Activated T-cell treated with anti-CD3 and anti-CD28 coated beads, Interleukin-2, amount 50 U/mL, for 4 hours (primary cell): ENCODE measurements around the gene PRKG1. TPM values are rescaled to one million over a fixed set of nuclear protein-coding genes. Genes with fewer than 3 reads are reported as not detected.

Experiments used
- ATAC-seq, 2 donors: fragments of 200-7000 bp; cut with Tn5 transposase; one replicate each; pipeline ENCODE4 v1.10.0; 2021
- DNase-seq: peaks from one replicate; pipeline ENCODE4 v3.0.0-alpha.2; 2020
- H3K27me3 Mint-ChIP-seq: one replicate; pipeline ENCODE4 v1.8.0; 2021; ENCODE audit warnings: low read depth, mixed read lengths
- H3K36me3 Mint-ChIP-seq: one replicate; pipeline ENCODE4 v1.8.0; 2022; ENCODE audit warnings: mixed read lengths; ENCODE audit not compliant: insufficient read depth
- H3K4me1 Mint-ChIP-seq: one replicate; pipeline ENCODE4 v1.8.0; 2021; ENCODE audit warnings: low read depth, mixed read lengths
- H3K4me3 Mint-ChIP-seq: one replicate; pipeline ENCODE4 v1.8.0; 2021; ENCODE audit warnings: mild to moderate bottlenecking, moderate library complexity, mixed read lengths
- H3K9me3 Mint-ChIP-seq: one replicate; pipeline ENCODE4 v1.8.0; 2021; ENCODE audit warnings: mixed read lengths
- total RNA-seq, 3 donors: library from RNA; stranded (reverse); gene quantifications; one replicate each; pipeline ENCODE4 v1.2.1, GENCODE V29; 2021

Gene PRKG1
- total RNA-seq, 3 donors from 2014 or later: 0.08 TPM; not detected in 2

DNA sequence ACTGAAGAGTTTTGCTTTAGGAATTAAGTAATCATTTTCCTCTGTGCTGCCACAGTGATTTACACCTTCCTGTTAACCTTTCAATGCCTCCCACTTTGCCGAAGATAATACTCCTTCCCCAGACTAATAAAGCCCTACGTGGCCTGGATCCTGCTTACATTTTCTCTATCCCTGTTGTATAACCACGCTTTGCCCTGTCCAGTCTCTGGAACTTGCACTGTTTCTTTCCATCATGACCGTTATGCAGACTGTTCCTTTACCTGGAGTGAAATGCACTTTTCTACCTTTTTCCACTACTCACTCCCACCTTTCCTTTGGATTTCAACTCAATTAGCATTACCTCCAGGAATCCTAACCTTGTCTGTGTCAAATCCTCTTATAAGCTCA is 154.4 kb downstream of the PRKG1 start:
- Mint-ChIP-seq H3K4me3 (no peak overlapping the region), H3K9me3 (no peaks in the 10 kb centered on the region), H3K36me3 (no peaks in the 10 kb centered on the region), H3K4me1 (no peaks in the 10 kb centered on the region), H3K27me3 (no peaks in the 10 kb centered on the region)
- DNase-seq (no peak), ATAC-seq (no peak)

DNA sequence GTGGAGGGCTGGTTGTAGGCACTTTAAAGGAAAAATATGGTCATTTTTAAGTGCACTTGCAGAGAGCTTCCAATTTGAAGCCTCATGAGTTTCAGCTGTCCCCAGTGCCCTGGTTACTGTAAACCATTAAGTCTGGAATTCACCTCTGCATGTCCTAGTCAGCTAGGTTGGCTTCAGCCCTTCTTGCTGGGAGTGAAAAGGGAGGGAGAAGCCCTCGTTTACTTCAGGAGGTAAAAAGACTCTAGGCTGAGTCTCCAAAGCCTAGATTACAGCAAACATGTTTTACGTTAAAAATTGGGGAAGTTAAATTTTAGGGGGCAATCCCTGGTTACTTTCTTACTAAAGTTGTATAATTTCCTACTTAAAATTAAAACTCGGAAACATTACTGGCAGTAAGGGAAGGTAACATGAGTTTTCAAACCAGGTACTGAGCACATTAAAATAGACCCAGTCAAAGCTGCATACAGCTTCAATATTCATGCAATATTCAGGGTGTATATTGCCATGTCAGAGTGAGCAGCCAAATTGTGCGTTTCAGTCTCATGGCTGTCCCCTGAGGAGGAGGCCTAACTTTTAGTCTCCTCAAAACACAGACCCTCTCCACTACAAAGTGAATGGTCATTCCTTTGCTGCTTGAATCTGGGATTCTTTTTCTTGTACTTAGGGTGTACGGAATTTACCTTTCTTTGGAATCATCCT is 156.7 kb downstream of the PRKG1 start:
- H3K9me3 Mint-ChIP-seq: no peaks in the 10 kb centered on the region
- H3K4me1 Mint-ChIP-seq: no peaks in the 10 kb centered on the region
- no peaks in the 10 kb centered on the region for H3K27me3 Mint-ChIP-seq
- no peak for DNase-seq
- ATAC-seq: no peak
- no peak overlapping the region for H3K4me3 Mint-ChIP-seq
- H3K36me3 Mint-ChIP-seq: no peaks in the 10 kb centered on the region

DNA sequence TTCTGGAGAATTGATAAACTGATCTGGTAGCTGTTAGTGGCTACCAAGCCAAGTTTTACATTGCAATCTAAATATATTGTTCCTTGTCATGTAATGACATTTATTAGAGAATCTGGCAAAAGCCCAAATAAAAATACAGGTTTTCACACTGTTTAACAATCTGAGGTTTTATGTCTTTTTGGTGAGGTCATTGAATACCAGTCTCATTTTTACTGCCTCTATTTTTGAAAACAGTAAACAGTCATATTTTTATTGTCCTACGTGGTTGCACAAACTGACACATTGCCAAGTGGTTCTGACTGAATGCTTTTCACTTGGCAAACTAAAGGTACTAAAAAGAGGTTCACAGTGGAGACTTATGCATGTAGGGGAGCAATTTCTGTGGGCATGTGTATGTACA is 157.5 kb downstream of the PRKG1 start:
- Mint-ChIP-seq H3K4me3 (no peak overlapping the region), H3K9me3 (no peaks in the 10 kb centered on the region), H3K27me3 (no peaks in the 10 kb centered on the region), H3K36me3 (no peaks in the 10 kb centered on the region), H3K4me1 (no peaks in the 10 kb centered on the region)
- ATAC-seq (no peak), DNase-seq (no peak)

DNA sequence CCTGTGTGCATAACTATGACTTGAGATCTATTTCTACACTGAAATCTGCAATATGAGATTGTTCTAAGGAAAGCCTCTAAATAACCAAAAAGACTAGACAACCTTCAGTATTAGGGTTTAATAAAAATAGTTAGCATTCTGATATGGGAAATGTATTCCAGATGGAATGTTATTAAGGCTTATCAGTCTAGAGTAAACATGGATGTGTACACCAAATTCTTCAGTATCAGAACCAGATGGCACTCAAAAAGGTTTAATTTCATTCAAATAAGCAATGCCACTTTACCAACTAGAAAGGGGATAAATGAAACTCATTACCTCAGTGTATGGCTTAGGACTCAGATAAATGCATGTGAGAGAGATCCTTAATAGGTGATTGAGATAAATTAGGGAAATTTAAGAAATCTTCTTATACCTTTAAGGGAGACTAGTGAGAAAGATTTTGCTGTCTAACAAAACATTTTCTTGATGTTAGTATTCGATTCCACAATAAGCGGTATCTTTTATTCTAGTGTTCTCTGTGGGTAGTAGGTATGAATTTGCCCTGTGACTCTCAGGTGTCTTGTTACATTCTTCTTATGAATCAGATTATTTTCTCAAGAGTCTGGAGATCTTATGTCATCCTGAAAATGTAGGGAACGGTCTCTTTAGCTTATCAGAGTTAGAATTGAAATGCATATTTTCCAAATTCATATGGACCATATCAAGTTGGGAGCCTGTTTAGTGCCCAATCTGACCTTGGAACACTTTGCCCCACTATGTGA is 159.2 kb downstream of the PRKG1 start:
- DNase-seq (no peak), ATAC-seq (no peak)
- no peaks in the 10 kb centered on the region for H3K27me3 Mint-ChIP-seq

DNA sequence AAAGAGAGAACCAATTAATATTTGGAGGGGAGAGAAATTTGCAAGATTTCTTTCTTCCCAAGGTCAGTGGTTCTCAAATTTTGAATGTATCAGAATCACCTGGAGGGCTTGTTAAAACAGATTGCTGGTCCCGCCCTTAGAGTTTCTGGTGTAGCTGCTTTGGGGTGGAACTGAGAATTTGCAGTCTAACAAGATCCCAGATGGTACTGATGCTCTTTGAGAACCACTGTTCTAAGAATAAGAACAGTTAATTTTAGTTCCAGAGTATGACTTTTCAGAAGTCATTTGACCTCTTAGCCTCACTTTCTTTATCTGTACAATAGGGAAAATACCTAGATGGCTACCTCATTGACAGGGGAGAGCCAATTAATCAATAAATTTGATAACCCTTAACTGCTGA is 161.6 kb downstream of the PRKG1 start:
- H3K4me3 Mint-ChIP-seq: no peak overlapping the region
- H3K4me1 Mint-ChIP-seq: no peaks in the 10 kb centered on the region
- H3K9me3 Mint-ChIP-seq: no peaks in the 10 kb centered on the region
- no peak for DNase-seq
- ATAC-seq: no peak
- H3K27me3 Mint-ChIP-seq: no peaks in the 10 kb centered on the region
- H3K36me3 Mint-ChIP-seq: no peaks in the 10 kb centered on the region

More for the DNA sequence above, 159.2 kb downstream of the PRKG1 start:
- Mint-ChIP-seq H3K36me3 (no peaks in the 10 kb centered on the region), H3K4me1 (no peaks in the 10 kb centered on the region), H3K4me3 (no peak overlapping the region), H3K9me3 (no peaks in the 10 kb centered on the region)

DNA sequence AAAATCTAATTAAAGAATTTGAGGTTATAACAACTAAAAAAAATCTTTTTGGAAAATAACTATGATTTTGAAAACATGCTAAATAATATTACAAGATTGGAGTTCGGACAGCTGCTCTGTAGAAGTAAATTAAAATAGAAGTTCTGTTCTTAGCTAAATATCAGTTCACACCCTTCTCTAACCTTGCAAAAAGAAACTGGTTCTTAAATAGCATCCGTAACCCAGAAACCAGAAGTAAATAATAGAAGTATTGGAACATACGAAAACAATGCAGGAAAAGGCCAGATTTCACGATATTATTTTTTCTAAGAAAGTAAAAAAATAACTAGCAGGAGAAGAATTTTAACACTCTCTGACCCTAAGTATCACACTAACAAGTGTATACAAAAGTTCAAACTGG is 164.7 kb downstream of the PRKG1 start:
- no peak for DNase-seq
- Mint-ChIP-seq H3K4me3 (no peak overlapping the region), H3K9me3 (no peaks in the 10 kb centered on the region), H3K27me3 (no peaks in the 10 kb centered on the region), H3K4me1 (no peaks in the 10 kb centered on the region), H3K36me3 (no peaks in the 10 kb centered on the region)
- ATAC-seq: no peak

DNA sequence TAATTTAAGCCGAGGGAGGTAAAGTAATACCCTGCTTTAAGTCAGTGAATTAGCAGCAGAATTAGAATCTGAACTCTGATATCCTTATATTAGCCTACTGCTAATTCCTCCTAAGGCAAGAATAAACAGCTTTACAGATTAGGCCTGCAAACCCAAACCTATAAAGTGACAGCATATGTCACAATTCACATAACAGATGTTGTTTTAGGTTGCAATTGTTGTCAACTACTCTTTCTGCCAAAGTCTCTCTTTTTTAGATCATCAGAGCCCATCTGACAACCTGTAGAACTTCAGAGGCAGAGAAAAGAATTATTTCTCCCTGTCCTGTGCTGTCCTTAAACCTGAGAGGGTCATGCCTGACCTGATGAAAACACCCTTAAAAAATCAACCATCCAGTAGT is 167.2 kb downstream of the PRKG1 start:
- Mint-ChIP-seq H3K4me3 (no peak overlapping the region), H3K36me3 (no peaks in the 10 kb centered on the region), H3K4me1 (no peaks in the 10 kb centered on the region), H3K27me3 (no peaks in the 10 kb centered on the region), H3K9me3 (no peaks in the 10 kb centered on the region)
- ATAC-seq (no peak), DNase-seq (no peak)

DNA sequence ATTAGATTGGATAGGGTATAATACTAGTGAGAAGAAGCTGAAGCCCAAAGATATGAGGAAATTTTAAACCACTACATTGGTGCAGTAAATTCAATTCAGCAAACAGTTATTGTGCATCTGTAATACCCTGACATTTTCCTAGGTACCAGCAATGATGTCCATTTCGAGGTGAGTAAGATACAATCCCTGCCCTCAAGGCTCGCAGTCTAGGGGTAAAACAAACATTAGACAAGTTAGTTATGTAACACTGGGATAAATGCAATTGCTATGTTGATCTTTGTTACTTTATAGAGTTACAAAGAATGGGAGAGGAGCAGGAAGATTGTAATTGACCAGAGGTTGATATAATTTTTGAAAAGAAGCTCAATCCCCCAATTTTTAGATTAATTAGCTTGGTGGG is 168.1 kb downstream of the PRKG1 start:
- Mint-ChIP-seq H3K4me3 (no peak overlapping the region), H3K36me3 (no peaks in the 10 kb centered on the region), H3K9me3 (no peaks in the 10 kb centered on the region), H3K27me3 (no peaks in the 10 kb centered on the region), H3K4me1 (no peaks in the 10 kb centered on the region)
- DNase-seq: no peak
- no peak for ATAC-seq

DNA sequence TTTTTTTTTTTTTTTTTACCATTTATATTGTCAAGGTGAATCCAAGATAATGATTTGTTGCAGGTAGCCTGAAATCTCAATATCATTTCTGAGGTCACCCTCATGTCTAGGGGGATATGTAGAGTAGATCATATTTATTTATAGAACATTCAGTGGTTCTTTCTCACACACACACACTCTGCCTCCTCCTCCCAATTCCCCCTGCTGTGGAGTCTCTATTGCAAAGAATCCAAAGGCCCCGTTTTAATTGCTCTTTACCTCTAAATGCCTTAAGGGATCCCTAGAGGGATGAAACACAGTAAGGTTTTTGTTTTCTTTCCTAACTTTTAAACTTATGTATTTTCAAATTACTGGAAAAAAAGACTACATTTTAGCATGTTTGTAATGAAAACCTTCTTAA is 170.0 kb downstream of the PRKG1 start:
- Mint-ChIP-seq H3K36me3 (no peaks in the 10 kb centered on the region), H3K4me3 (no peak overlapping the region), H3K9me3 (no peaks in the 10 kb centered on the region), H3K4me1 (no peaks in the 10 kb centered on the region), H3K27me3 (no peaks in the 10 kb centered on the region)
- no peak for ATAC-seq
- DNase-seq: no peak

DNA sequence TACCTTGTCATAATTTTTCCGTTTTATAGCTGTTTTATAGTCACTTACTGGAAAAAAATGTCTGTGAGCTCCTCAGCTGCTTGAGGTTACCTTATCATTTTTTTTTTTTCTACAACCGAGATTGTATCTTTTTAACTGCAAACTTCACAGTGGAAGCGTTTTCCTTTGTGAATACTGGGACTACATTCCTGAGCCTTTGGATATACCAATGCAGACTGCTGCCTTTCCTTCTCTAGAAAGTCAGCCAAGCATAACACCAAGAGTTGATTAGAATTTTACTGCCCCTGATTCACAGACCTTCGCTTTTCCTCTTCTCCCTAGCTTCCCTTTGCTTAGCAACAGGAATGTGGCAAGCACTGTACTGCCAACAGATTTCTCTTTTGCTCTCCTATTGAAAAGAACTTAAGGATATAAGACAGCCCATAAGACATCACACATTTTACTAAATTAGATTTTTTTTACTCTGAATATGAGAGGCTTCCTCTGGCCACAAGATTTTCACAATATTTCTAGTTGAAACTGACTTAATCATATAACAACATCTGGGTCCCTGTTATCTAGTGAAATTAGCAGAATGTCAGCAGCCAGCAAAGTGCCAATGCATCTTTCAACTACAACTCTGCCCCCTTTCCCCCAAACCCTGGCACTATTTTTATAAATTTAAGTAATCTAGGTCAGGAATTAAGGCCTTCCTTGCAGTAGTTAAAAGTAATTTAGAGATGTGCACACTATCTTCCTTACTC is 170.6 kb downstream of the PRKG1 start:
- DNase-seq: no peak
- no peaks in the 10 kb centered on the region for H3K9me3 Mint-ChIP-seq

DNA sequence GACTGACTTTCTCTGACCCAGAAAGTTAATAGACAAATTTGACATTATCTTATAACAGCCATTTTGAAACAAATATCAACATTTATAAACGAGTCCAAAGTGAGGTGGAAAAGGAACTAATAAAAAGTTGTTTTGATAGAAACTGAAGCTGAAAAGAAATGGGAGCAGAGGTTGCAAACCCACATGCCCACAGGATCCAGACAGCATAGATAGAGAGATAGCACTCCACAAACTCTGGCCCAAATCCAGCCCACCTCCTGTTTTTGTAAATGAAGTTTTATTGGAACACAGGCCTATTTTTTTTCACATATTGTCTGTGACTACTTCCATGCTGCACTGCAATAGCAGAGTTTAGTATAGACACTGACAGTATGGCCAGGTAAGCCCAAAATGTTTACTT is 171.9 kb downstream of the PRKG1 start:
- Mint-ChIP-seq H3K9me3 (no peaks in the 10 kb centered on the region), H3K4me3 (no peak overlapping the region), H3K4me1 (no peaks in the 10 kb centered on the region), H3K36me3 (no peaks in the 10 kb centered on the region), H3K27me3 (no peaks in the 10 kb centered on the region)
- DNase-seq: no peak
- no peak for ATAC-seq

More for the DNA sequence above, 170.6 kb downstream of the PRKG1 start:
- no peaks in the 10 kb centered on the region for H3K27me3 Mint-ChIP-seq
- H3K36me3 Mint-ChIP-seq: no peaks in the 10 kb centered on the region
- H3K4me3 Mint-ChIP-seq: no peak overlapping the region
- no peak for ATAC-seq
- H3K4me1 Mint-ChIP-seq: no peaks in the 10 kb centered on the region

DNA sequence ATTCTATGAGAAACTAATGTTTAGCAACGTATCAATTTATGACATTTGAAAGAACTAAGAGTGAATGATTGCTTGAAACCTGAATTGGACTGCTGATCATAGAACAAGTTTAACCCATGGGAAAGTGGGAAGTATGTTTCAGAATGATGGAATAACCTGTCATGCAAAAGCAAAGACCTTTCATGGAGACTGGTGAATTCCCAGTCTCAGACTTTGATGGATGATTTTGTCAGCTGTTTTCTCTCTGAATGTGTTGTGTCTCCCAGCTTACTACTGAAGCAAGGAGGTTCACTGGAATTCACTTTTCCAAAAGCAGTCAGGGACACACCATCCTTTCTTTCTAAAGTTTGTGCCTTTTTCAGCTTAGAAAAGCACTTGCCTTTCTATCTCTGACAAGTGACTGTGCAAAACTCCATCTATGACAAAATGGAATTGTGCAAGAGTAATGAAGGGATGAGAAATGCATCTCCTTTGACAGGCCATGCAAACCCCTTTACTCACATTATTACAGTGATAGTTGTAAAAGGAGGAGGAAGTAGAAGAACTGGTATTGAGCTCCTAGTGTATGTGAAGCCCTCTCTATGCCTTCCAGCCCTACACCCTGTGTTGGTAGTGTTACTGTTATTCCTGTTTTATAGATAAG is 176.1 kb downstream of the PRKG1 start:
- H3K27me3 Mint-ChIP-seq: no peaks in the 10 kb centered on the region
- ATAC-seq (no peak), DNase-seq (no peak)
- no peaks in the 10 kb centered on the region for H3K36me3 Mint-ChIP-seq
- no peak overlapping the region for H3K4me3 Mint-ChIP-seq
- H3K4me1 Mint-ChIP-seq: no peaks in the 10 kb centered on the region
- no peaks in the 10 kb centered on the region for H3K9me3 Mint-ChIP-seq

DNA sequence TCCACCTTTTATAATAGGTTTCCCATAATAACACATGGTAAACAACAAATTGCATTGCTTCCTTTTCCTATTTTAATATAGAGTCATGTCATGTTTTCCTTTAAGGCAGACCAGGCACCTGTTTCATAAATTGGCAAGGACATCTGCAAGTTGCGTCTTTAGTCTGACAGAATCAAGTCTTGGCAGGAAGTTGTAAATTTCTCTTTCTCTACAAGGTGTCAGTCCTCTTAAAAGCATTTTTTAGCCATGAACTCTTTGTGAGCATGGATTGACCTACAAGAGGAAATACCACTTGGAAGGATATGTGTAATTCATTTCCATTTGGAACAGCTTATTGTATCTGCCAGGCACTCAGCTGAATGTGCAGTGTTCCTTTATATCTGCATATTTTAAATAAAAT is 176.8 kb downstream of the PRKG1 start:
- H3K27me3 Mint-ChIP-seq: no peaks in the 10 kb centered on the region
- DNase-seq (no peak), ATAC-seq (no peak)
- no peak overlapping the region for H3K4me3 Mint-ChIP-seq
- H3K36me3 Mint-ChIP-seq: no peaks in the 10 kb centered on the region
- no peaks in the 10 kb centered on the region for H3K4me1 Mint-ChIP-seq
- H3K9me3 Mint-ChIP-seq: no peaks in the 10 kb centered on the region

DNA sequence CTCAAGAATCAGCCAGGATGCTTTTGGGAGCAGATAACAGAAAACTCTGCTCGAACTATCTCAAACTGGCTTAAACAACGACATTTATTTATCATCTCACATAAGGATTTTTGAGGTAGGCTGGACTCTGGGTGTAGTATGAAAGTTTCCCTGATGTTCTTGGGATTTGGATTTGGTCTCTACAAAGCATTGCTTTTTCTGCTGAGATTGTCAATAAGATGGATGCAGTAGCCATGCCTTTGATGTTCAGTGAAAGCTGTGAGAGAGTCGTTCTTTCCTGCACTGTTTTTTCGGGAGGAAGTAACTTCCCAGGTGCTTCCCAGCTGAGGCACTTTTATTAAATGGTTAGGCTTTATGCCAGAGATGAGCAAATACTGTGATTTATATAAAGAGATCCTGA is 181.1 kb downstream of the PRKG1 start:
- DNase-seq (no peak), ATAC-seq (no peak)
- no peaks in the 10 kb centered on the region for H3K27me3 Mint-ChIP-seq
- no peaks in the 10 kb centered on the region for H3K4me1 Mint-ChIP-seq
- H3K9me3 Mint-ChIP-seq: no peaks in the 10 kb centered on the region
- H3K4me3 Mint-ChIP-seq: no peak overlapping the region
- H3K36me3 Mint-ChIP-seq: no peaks in the 10 kb centered on the region
